Central memory CD4-positive, alpha-beta T cell (primary cell): ENCODE results near the gene HEY2.
"Not testable (repeated sequence)": the region's sequence is repeated elsewhere in the genome, so short reads cannot be mapped to it uniquely, and the experiment has no call there.

Experiments
- DNase-seq: peaks from one replicate; pipeline ENCODE4 v3.0.0; 2022

The HEY2 gene

GRCh38 chr6:125773387-125774341, 24.2 kb downstream of the HEY2 start:
- no peak for DNase-seq

- DNase-seq = not testable (repeated sequence)
Measured at GRCh38 chr6:125776107-125776826, 26.8 kb downstream of the HEY2 start.

GRCh38 chr6:125779924-125780539, 30.6 kb downstream of the HEY2 start:
- peak; percentile 94 for DNase-seq

- DNase-seq = peak; percentile 73
Measured at GRCh38 chr6:125780540-125781313, 31.3 kb downstream of the HEY2 start.

GRCh38 chr6:125781314-125781868, 32.0 kb downstream of the HEY2 start:
- DNase-seq = no peak

- DNase-seq = no peak
Measured at GRCh38 chr6:125784365-125784764, 34.9 kb downstream of the HEY2 start.

GRCh38 chr6:125787791-125788190, 38.4 kb downstream of the HEY2 start:
- no peak for DNase-seq

- peak; percentile 18 for DNase-seq
Measured at GRCh38 chr6:125789167-125789566, 39.7 kb downstream of the HEY2 start.

- peak; percentile 45 for DNase-seq
Measured at GRCh38 chr6:125789576-125790357, 40.3 kb downstream of the HEY2 start.

GRCh38 chr6:125790358-125791150, 41.1 kb downstream of the HEY2 start, which contains the start of gene NCOA7:
Gene NCOA7 (plus strand): TSS chr6:125790960. CDS start chr6:125815355, 24,395 bp downstream.
- peak; percentile 77 for DNase-seq

- DNase-seq = peak; percentile 54
Measured at GRCh38 chr6:125791151-125791819, 41.9 kb downstream of the HEY2 start.

- no peak for DNase-seq
Measured at GRCh38 chr6:125791820-125792165, 42.4 kb downstream of the HEY2 start.

GRCh38 chr6:125792172-125792571, 42.7 kb downstream of the HEY2 start:
- DNase-seq = no peak

- no peak for DNase-seq
Measured at GRCh38 chr6:125792680-125793079, 43.2 kb downstream of the HEY2 start.

- DNase-seq = no peak
Measured at GRCh38 chr6:125793280-125793679, 43.8 kb downstream of the HEY2 start.

GRCh38 chr6:125793863-125794262, 44.4 kb downstream of the HEY2 start:
- peak; percentile 17 for DNase-seq

- no peak for DNase-seq
Measured at GRCh38 chr6:125794342-125795137, 45.1 kb downstream of the HEY2 start.

- DNase-seq = no peak
Measured at GRCh38 chr6:125795301-125795700, 45.9 kb downstream of the HEY2 start.
